Mucosa of descending colon (tissue), 3 donors: Measurements from ENCODE around the gene AANAT. TPM values are rescaled to one million over a fixed set of nuclear protein-coding genes. Genes with fewer than 3 reads are reported as not detected.

ENCODE experiments used
- ATAC-seq: fragments of 200-7000 bp; cut with Tn5 transposase; one replicate; pipeline ENCODE4 v1.9.1; 2020; ENCODE audit warnings: mild to moderate bottlenecking, moderate library complexity
- DNase-seq, 3 donors: peaks; one replicate each; pipeline ENCODE4 v3.0.0-alpha.2; 2020
- H3K36me3 ChIP-seq: fragments of 200-600 bp; one replicate; pipeline ENCODE4 v1.8.0; 2021; ENCODE audit warnings: low read depth, mild to moderate bottlenecking
- H3K4me1 ChIP-seq: fragments of 200-600 bp; one replicate; pipeline ENCODE4 v1.8.0; 2021; ENCODE audit warnings: low read depth, mild to moderate bottlenecking
- H3K4me3 ChIP-seq: fragments of 200-600 bp; one replicate; pipeline ENCODE4 v1.8.0; 2021; ENCODE audit warnings: mild to moderate bottlenecking
- H3K9me3 ChIP-seq: fragments of 200-600 bp; one replicate; pipeline ENCODE4 v1.8.0; 2021; ENCODE audit warnings: mild to moderate bottlenecking
- CTCF ChIP-seq: fragments of 200-600 bp; IDR thresholded peaks from one replicate; pipeline ENCODE4 v1.8.0; 2022; ENCODE audit warnings: antibody characterized with exemption, mild to moderate bottlenecking
- intact Hi-C, 2 donors: fragments of 100-400 bp; cut with DNase I in 1 of 2; cut with micrococcal nuclease in 1 of 2; formaldehyde crosslinking; loops; one replicate each; pipeline versions ENCODE4 v1.11.0 to v1.11.1; 2022; cut with DNase I, micrococcal nuclease
- total RNA-seq, 3 donors: library from RNA; stranded (reverse); fragmentation: NEBNext Ultra II Directional in 2 of 3; extraction: Animal tissue kit (Norgen Biotek cat#: 25700) in 2 of 3; gene quantifications; one replicate each; pipeline versions ENCODE4 v1.2.1 to v1.2.4, GENCODE V29; 2021 to 2023
- donor health status: DM: no; HTN: no; CAD: no; lungs with moderate emphysema.
- donor health status: DM: no; HTN: no; CAD: no.
- donor health status: DM: no; HTN: yes; CAD: no.

Gene AANAT
- total RNA-seq, 3 donors from 2014 or later = not detected

GRCh38 chr17:76432004-76432403 is 35.4 kb upstream of the AANAT start:
- DNase-seq = no peak
- Histone ChIP-seq H3K4me3 (no peak overlapping the region), H3K4me1 (no peaks in the 10 kb centered on the region), H3K36me3 (no peaks in the 10 kb centered on the region), H3K9me3 (no peaks in the 10 kb centered on the region)
- ATAC-seq = no peak
- TF ChIP-seq CTCF = no peak
- intact Hi-C loops = no loop called here

- H3K4me1 ChIP-seq = no peaks in the 10 kb centered on the region
- no peak for ATAC-seq
- intact Hi-C loops = no loop called here
These were observed 34.6 kb upstream of the AANAT start for GRCh38 chr17:76432712-76433336.

GRCh38 chr17:76433693-76434092 is 33.7 kb upstream of the AANAT start:
- no peaks in the 10 kb centered on the region for H3K4me1 ChIP-seq
- H3K36me3 ChIP-seq = no peaks in the 10 kb centered on the region
- ATAC-seq (no peak), DNase-seq (no peak)
- TF ChIP-seq CTCF = no peak
- intact Hi-C loops = no loop called here
- no peaks in the 10 kb centered on the region for H3K9me3 ChIP-seq
- no peak overlapping the region for H3K4me3 ChIP-seq

More at GRCh38 chr17:76432712-76433336, 34.6 kb upstream of the AANAT start:
- Histone ChIP-seq H3K9me3 (no peaks in the 10 kb centered on the region), H3K36me3 (no peaks in the 10 kb centered on the region), H3K4me3 (no peak overlapping the region)
- TF ChIP-seq CTCF = no peak
- DNase-seq = no peak

DNA sequence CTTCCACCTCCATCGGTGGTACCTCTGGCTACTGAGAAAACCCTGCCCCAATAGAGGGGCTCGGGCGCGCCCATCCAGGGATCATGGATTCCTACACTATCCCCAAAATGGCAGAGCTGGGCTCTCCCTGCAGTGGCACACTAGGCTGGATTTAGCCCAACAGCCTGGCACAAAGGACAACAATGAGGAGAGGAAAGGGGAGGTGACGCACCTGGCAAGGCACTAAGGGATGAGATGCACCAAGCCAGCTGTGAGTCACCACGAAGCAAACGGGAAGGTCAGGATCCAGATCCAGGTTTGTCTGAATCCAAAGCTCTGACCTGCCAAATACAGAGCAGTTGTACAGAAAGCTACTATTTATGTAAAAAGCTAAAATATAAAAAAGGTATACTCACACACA is 32.5 kb upstream of the AANAT start:
- Histone ChIP-seq H3K9me3 (no peaks in the 10 kb centered on the region), H3K4me1 (no peaks in the 10 kb centered on the region), H3K36me3 (no peaks in the 10 kb centered on the region), H3K4me3 (no peak overlapping the region)
- intact Hi-C loops = no loop called here
- TF ChIP-seq CTCF = no peak
- ATAC-seq (no peak), DNase-seq (no peak)

DNA sequence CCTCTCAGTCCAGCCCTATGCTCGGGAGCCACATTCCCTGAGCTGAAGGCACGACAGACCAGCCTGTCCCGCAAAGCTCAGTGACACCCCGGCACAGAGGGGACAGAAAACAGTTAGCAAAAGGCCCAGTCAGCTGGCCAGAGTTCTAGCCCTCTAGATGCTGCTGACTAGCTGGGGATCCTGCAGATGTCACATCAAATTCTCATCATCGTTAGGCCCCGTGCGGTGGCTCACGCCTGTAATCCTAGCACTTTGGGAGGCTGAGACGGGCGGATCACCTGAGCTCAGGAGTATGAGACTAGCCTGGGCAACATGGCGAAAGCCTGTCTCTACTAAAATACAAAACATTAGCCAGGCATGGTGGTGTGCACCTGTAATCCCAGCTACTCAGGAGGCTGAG is 31.7 kb upstream of the AANAT start:
- ATAC-seq (no peak), DNase-seq (no peak)
- Histone ChIP-seq H3K4me3 (no peak overlapping the region), H3K36me3 (no peaks in the 10 kb centered on the region), H3K9me3 (no peaks in the 10 kb centered on the region), H3K4me1 (no peaks in the 10 kb centered on the region)
- intact Hi-C loops = no loop called here
- TF ChIP-seq CTCF = no peak
